H1 (cell line): Measurements from ENCODE around the gene TLR1. TPM values are rescaled to one million over a fixed set of nuclear protein-coding genes. Genes with fewer than 3 reads are reported as not detected.
"Not testable (repeated sequence)": the region's sequence is repeated elsewhere in the genome, so short reads cannot be mapped to it uniquely, and the experiment has no call there.

Experiments used
- CTCF ChIA-PET: fragments of 300-600 bp; sonication (Branson Sonifier 250); formaldehyde crosslinking; loops from one replicate; lab custom pipeline; 2021; ENCODE audit not compliant: partially characterized antibody; lab: Charles Lee
- POLR2A ChIA-PET: fragments of 300-600 bp; sonication (Branson Sonifier 250); formaldehyde crosslinking; loops from one replicate; lab custom pipeline; 2021; ENCODE audit warnings: inconsistent platforms; ENCODE audit not compliant: partially characterized antibody; lab: Charles Lee
- DNase-seq, 2 experiments: peaks; one replicate each; pipeline versions ENCODE4 v3.0.0 to v3.0.0-alpha.2; 2010 to 2022; ENCODE audit warnings: low spot score in 2 of 2, low read depth in 1 of 2, mixed read lengths in 1 of 2
- FAIRE-seq: peaks from 2 replicates; lab custom pipeline; 2011; peaks lifted over from hg19 to GRCh38; lab: Jason Lieb, UNC
- H2AFZ ChIP-seq: 2 replicates; pipeline ENCODE4 v1.8.1; 2012; ENCODE audit warnings: low read length, inconsistent platforms
- H2AK5ac ChIP-seq: 2 replicates; pipeline ENCODE4 v1.6.1; 2013; ENCODE audit warnings: low read depth, low read length
- H2BK120ac ChIP-seq: replicated peaks from 2 replicates; pipeline ENCODE3; 2013; ENCODE audit warnings: low read depth, low read length, inconsistent platforms
- H2BK12ac ChIP-seq: 2 replicates; pipeline ENCODE4 v1.6.1; 2013; ENCODE audit warnings: low read depth, low read length
- H2BK15ac ChIP-seq: 2 replicates; pipeline ENCODE4 v1.6.1; 2013; ENCODE audit warnings: low read length
- H2BK20ac ChIP-seq: 2 replicates; pipeline ENCODE4 v1.6.1; 2013; ENCODE audit warnings: low read length
- H2BK5ac ChIP-seq: 2 replicates; pipeline ENCODE4 v1.6.1; 2013; ENCODE audit warnings: low read depth, low read length
- H3K14ac ChIP-seq: 2 replicates; pipeline ENCODE4 v1.6.1; 2013; ENCODE audit warnings: inconsistent platforms; ENCODE audit not compliant: insufficient read length
- H3K18ac ChIP-seq: 2 replicates; pipeline ENCODE4 v1.6.1; 2013; ENCODE audit warnings: low read length; ENCODE audit errors: extremely low read depth
- H3K23ac ChIP-seq: 2 replicates; pipeline ENCODE4 v1.6.1; 2013; ENCODE audit warnings: inconsistent platforms; ENCODE audit not compliant: insufficient read length
- H3K23me2 ChIP-seq: 2 replicates; pipeline ENCODE4 v1.6.1; 2013; ENCODE audit warnings: low read depth, low read length
- H3K27ac ChIP-seq: 2 replicates; pipeline ENCODE4 v1.6.1; 2011; ENCODE audit warnings: low read depth, low read length, inconsistent platforms
- H3K27me3 ChIP-seq, 4 experiments: replicated peaks in 1 of 4; 1 replicate in 1 of 4; 2 replicates in 3 of 4; pipeline versions ENCODE4 v1.6.1 to v1.8.1; 2011 to 2013; ENCODE audit warnings: low read length in 3 of 4, mild to moderate bottlenecking in 3 of 4, inconsistent platforms in 2 of 4, mixed read lengths in 2 of 4, moderate library complexity in 1 of 4; ENCODE audit not compliant: control insufficient read depth in 3 of 4, insufficient read depth in 3 of 4; ENCODE audit errors: extremely low read depth in 1 of 4
- H3K36me3 ChIP-seq, 4 experiments: 2 replicates each; pipeline versions ENCODE4 v1.6.1 to v1.8.1; 2011 to 2013; ENCODE audit warnings: mild to moderate bottlenecking in 4 of 4, low read length in 3 of 4, moderate library complexity in 2 of 4, control low read depth in 1 of 4, inconsistent platforms in 1 of 4; ENCODE audit not compliant: insufficient read depth in 4 of 4, control insufficient read depth in 2 of 4
- H3K4ac ChIP-seq: replicated peaks from 2 replicates; pipeline ENCODE3; 2013; ENCODE audit warnings: low read length, low read depth, mixed read lengths, inconsistent platforms; ENCODE audit not compliant: insufficient read length
- H3K4me1 ChIP-seq, 4 experiments: replicated peaks in 1 of 4; 1 replicate in 1 of 4; 2 replicates in 3 of 4; pipeline versions ENCODE4 v1.6.1 to v1.8.1; 2011 to 2013; ENCODE audit warnings: low read length in 3 of 4, inconsistent platforms in 2 of 4, mixed read lengths in 1 of 4; ENCODE audit not compliant: insufficient read depth in 4 of 4, control insufficient read depth in 3 of 4
- H3K4me2 ChIP-seq, 2 experiments: 2 replicates each; pipeline versions ENCODE4 v1.6.1 to v1.8.1; 2011 to 2013; ENCODE audit warnings: low read depth in 2 of 2, low read length in 2 of 2, control low read depth in 1 of 2, inconsistent platforms in 1 of 2, mild to moderate bottlenecking in 1 of 2; ENCODE audit not compliant: insufficient read depth in 1 of 2
- H3K4me3 ChIP-seq, 4 experiments: fragments of 200-600, 300-600 bp in 1 of 4; sonication (generic), shearing (Covaris generic), sonication (Bioruptor Twin) in 1 of 4; 2 replicates each; pipeline versions ENCODE4 v1.5.1 to v1.8.1; 2011 to 2016; ENCODE audit warnings: low read length in 4 of 4, low read depth in 3 of 4, control low read depth in 2 of 4, inconsistent platforms in 2 of 4, mild to moderate bottlenecking in 2 of 4, mixed read lengths in 1 of 4, moderate library complexity in 1 of 4; ENCODE audit not compliant: insufficient read depth in 2 of 4; ENCODE audit errors: extremely low read depth in 1 of 4
- H3K56ac ChIP-seq: replicated peaks from 2 replicates; pipeline ENCODE3; 2013; ENCODE audit warnings: low read depth, mild to moderate bottlenecking, mixed read lengths, low read length, inconsistent platforms; ENCODE audit not compliant: insufficient read length
- H3K79me1 ChIP-seq: 2 replicates; pipeline ENCODE4 v1.6.1; 2013; ENCODE audit warnings: low read depth, low read length, control low read depth
- H3K79me2 ChIP-seq, 2 experiments: 2 replicates each; pipeline versions ENCODE4 v1.6.1 to v1.8.1; 2012 to 2013; ENCODE audit warnings: low read length in 2 of 2, mild to moderate bottlenecking in 2 of 2, inconsistent platforms in 1 of 2; ENCODE audit not compliant: insufficient read depth in 2 of 2, control insufficient read depth in 1 of 2
- H3K9ac ChIP-seq, 4 experiments: replicated peaks in 1 of 4; 1 replicate in 1 of 4; 2 replicates in 3 of 4; pipeline versions ENCODE4 v1.6.1 to v1.8.1; 2011 to 2013; ENCODE audit warnings: low read depth in 3 of 4, low read length in 3 of 4, control low read depth in 2 of 4, mild to moderate bottlenecking in 2 of 4, moderate library complexity in 2 of 4, inconsistent platforms in 1 of 4; ENCODE audit errors: extremely low read depth in 1 of 4
- H3K9me3 ChIP-seq, 2 experiments: 2 replicates each; pipeline versions ENCODE4 v1.6.1 to v1.8.1; 2012 to 2013; ENCODE audit warnings: mild to moderate bottlenecking in 2 of 2, moderate library complexity in 2 of 2, control low read depth in 1 of 2, inconsistent platforms in 1 of 2, low read depth in 1 of 2, low read length in 1 of 2, mixed read lengths in 1 of 2; ENCODE audit not compliant: insufficient read depth in 2 of 2
- H4K20me1 ChIP-seq, 2 experiments: replicated peaks in 1 of 2; 2 replicates each; pipeline versions ENCODE3 to v1.8.1; 2011 to 2013; ENCODE audit warnings: inconsistent platforms in 2 of 2, low read length in 2 of 2, mild to moderate bottlenecking in 1 of 2; ENCODE audit not compliant: insufficient read depth in 2 of 2, control insufficient read depth in 1 of 2
- H4K5ac ChIP-seq: 2 replicates; pipeline ENCODE4 v1.6.1; 2013; ENCODE audit warnings: low read length, low read depth, mixed read lengths, inconsistent platforms; ENCODE audit not compliant: insufficient read length
- H4K8ac ChIP-seq: 2 replicates; pipeline ENCODE4 v1.8.0; 2013; ENCODE audit warnings: mild to moderate bottlenecking, moderate library complexity, low read length, inconsistent platforms; ENCODE audit not compliant: insufficient read depth; ENCODE audit errors: extremely low read depth
- H4K91ac ChIP-seq: replicated peaks from 2 replicates; pipeline ENCODE3; 2013; ENCODE audit warnings: low read length, mixed read lengths, inconsistent platforms; ENCODE audit not compliant: insufficient read length
- CREB1 ChIP-seq: IDR thresholded peaks from 2 replicates; pipeline ENCODE4 v1.6.1; 2012; ENCODE audit warnings: inconsistent platforms
- EZH2 ChIP-seq: fragments of 200-600 bp; sonication (generic); IDR thresholded peaks from 2 replicates; pipeline ENCODE4 v1.7.1; 2012; ENCODE audit warnings: low read depth, mild to moderate bottlenecking, moderate library complexity, low read length, inconsistent platforms; ENCODE audit not compliant: severe bottlenecking
- KDM1A ChIP-seq: fragments of 200-600, 300-600 bp; sonication (generic); IDR thresholded peaks from 2 replicates; pipeline ENCODE4 v1.7.1; 2016; ENCODE audit warnings: mild to moderate bottlenecking, low read length, borderline replicate concordance
- KDM5A ChIP-seq: fragments of 200-600 bp; IDR thresholded peaks from 2 replicates; pipeline ENCODE4 v1.7.1; 2012; ENCODE audit warnings: mild to moderate bottlenecking, low read length, inconsistent platforms, mixed read lengths
- MAFK ChIP-seq: IDR thresholded peaks from 2 replicates; pipeline ENCODE4 v1.6.1; 2012; ENCODE audit warnings: low read depth, mild to moderate bottlenecking, improper control_type of control experiment, low read length
- POLR2A ChIP-seq, 2 experiments: IDR thresholded peaks; 1 replicate in 1 of 2; 2 replicates in 1 of 2; pipeline ENCODE4 v1.6.1; 2011; ENCODE audit warnings: low read depth in 2 of 2, low read length in 2 of 2, mild to moderate bottlenecking in 2 of 2; ENCODE audit errors: control extremely low read depth in 1 of 2
- RAD21 ChIP-seq, 2 experiments: IDR thresholded peaks in 1 of 2; conservative IDR thresholded peaks in 1 of 2; 2 replicates each; pipeline ENCODE4 v1.6.1; 2011; ENCODE audit warnings: low read depth in 2 of 2, low read length in 2 of 2, improper control_type of control experiment in 1 of 2, inconsistent platforms in 1 of 2, mild to moderate bottlenecking in 1 of 2, moderate library complexity in 1 of 2
- SP2 ChIP-seq: IDR thresholded peaks from 2 replicates; pipeline ENCODE4 v1.6.1; 2012; ENCODE audit warnings: mild to moderate bottlenecking, low read length, inconsistent platforms
- TBP ChIP-seq: IDR thresholded peaks from 2 replicates; pipeline ENCODE4 v1.6.1; 2011; ENCODE audit warnings: low read depth, low read length, improper control_type of control experiment
- WGBS, 2 experiments: shearing (Covaris generic) in 1 of 2; methylation state at CpG; one replicate each; pipeline versions ENCODE4 v1.1.6 to v1.1.7; 2013 to 2015; ENCODE audit warnings: low lambda C conversion rate in 2 of 2, mixed read lengths in 2 of 2, inconsistent platforms in 1 of 2, low coverage in 1 of 2, missing lambda C conversion rate in 1 of 2; ENCODE audit not compliant: insufficient replicate concordance in 2 of 2, insufficient coverage in 1 of 2, insufficient read length in 1 of 2; ENCODE audit errors: extremely low coverage in 1 of 2, missing lambda C conversion rate in 1 of 2; 5-methylcytosine and 5-hydroxymethylcytosine counted together
- polyA plus RNA-seq, 7 experiments: library from polyadenylated mRNA; depleted of rRNA in 3 of 7; stranded (reverse) in 5 of 7; unstranded in 2 of 7; fragments of >200 nt in 5 of 7; fragments of 200-250 nt in 2 of 7; gene quantifications; 1 replicate in 5 of 7; 2 replicates in 1 of 7; 4 replicates in 1 of 7; pipeline versions ENCODE4 v1.2.1 to v1.2.3, GENCODE V29; 2011 to 2013; ENCODE audit warnings: missing spikeins in 2 of 7, mixed read lengths in 2 of 7
- total RNA-seq: library from RNA; stranded (reverse); fragmentation: NEBNext Ultra II Directional; extraction: Animal tissue kit (Norgen Biotek cat#: 25700); gene quantifications from 2 replicates; pipeline ENCODE4 v1.2.1, GENCODE V29; 2021

TLR1 gene
- total and polyA plus RNA-seq, 2 of the 8 experiments (the other 6 are each of a cell fraction or from before 2014, with no cell fraction given) = not detected

GRCh38 chr4:38774181-38774955 is 30.2 kb downstream of the TLR1 start (continued):
- TF ChIP-seq KDM5A (no peak), POLR2A (IDR thresholded peaks at IDR 0.05; ENCODE audit: control extremely low read depth in 1 of 2, low read depth in 2 of 2, low read length in 2 of 2) (no peak), KDM1A (no peak), EZH2 (no peak), TBP (no peak), SP2 (no peak), MAFK (no peak), CREB1 (no peak), RAD21 (IDR thresholded peaks at IDR 0.05 in 1 of 2, conservative IDR thresholded peaks at IDR 0.05 in 1 of 2; ENCODE audit: low read depth in 2 of 2, low read length in 2 of 2) (no peak)

GRCh38 chr4:38770281-38770680 is 34.3 kb downstream of the TLR1 start:
- H3K4me2 ChIP-seq, DNase-seq, H3K14ac ChIP-seq, H2AK5ac ChIP-seq, H2BK20ac ChIP-seq, H4K5ac ChIP-seq, H3K4me3 ChIP-seq, H3K9me3 ChIP-seq, H2BK5ac ChIP-seq, H3K23me2 ChIP-seq, H3K27me3 ChIP-seq, H4K91ac ChIP-seq, H2BK15ac ChIP-seq, H3K79me2 ChIP-seq, H4K8ac ChIP-seq, H3K79me1 ChIP-seq, H3K23ac ChIP-seq, H3K4ac ChIP-seq, H2BK12ac ChIP-seq, H4K20me1 ChIP-seq, H3K9ac ChIP-seq, H3K36me3 ChIP-seq, H3K56ac ChIP-seq, H3K27ac ChIP-seq, H3K4me1 ChIP-seq, H3K18ac ChIP-seq, FAIRE-seq, H2BK120ac ChIP-seq, H2AFZ ChIP-seq, POLR2A ChIA-PET: not testable (repeated sequence)
- CTCF ChIA-PET = interaction anchor here (0.6 to 8.0 kb wide), 5 partner anchors 9 to 424 kb away, joined by 3 to 77 read pairs (median 5); partner anchors contain the start of gene TLR10
- WGBS, 2 experiments = 98% methylated on average over 2 of the region's 2 CpGs; no CpG with 5 or more reads in 1 of the 2 experiments
